Activated naive CD8-positive, alpha-beta T cell treated with anti-CD3 and anti-CD28 coated beads, Interleukin-2, amount 10 ng/mL, durations not matched to agents 7 days and 5 days (primary cell): ENCODE results near the gene ALDOB. TPM values are rescaled to one million over a fixed set of nuclear protein-coding genes. Genes with fewer than 3 reads are reported as not detected.

Source experiments
- ATAC-seq: fragments of 150-1000 bp; cut with Tn5 transposase; one replicate; pipeline ENCODE4 v1.10.0; 2021; ENCODE audit warnings: low read depth, moderate library complexity
- POLR2A ChIA-PET: fragments of 350-600 bp; sonication (Branson Sonifier 250); formaldehyde crosslinking; loops from one replicate; lab custom pipeline; 2021; ENCODE audit warnings: antibody characterized with exemption; lab: Charles Lee
- DNase-seq: peaks from one replicate; pipeline ENCODE4 v3.0.0; 2021
- H3K27ac Mint-ChIP-seq: one replicate; pipeline ENCODE4 v1.8.0; 2022; ENCODE audit warnings: mild to moderate bottlenecking, mixed read lengths
- H3K27me3 Mint-ChIP-seq: one replicate; pipeline ENCODE4 v1.8.0; 2022; ENCODE audit warnings: mild to moderate bottlenecking, moderate library complexity, mixed read lengths
- H3K36me3 Mint-ChIP-seq: one replicate; pipeline ENCODE4 v1.8.0; 2021; ENCODE audit warnings: mild to moderate bottlenecking, mixed read lengths
- H3K4me1 Mint-ChIP-seq: one replicate; pipeline ENCODE4 v1.8.0; 2021; ENCODE audit warnings: mixed read lengths
- H3K4me3 Mint-ChIP-seq: one replicate; pipeline ENCODE4 v1.8.0; 2022; ENCODE audit warnings: mild to moderate bottlenecking, moderate library complexity, mixed read lengths
- H3K9me3 Mint-ChIP-seq: one replicate; pipeline ENCODE4 v1.8.0; 2021; ENCODE audit warnings: mixed read lengths
- total RNA-seq, 2 experiments: library from RNA; stranded (reverse); gene quantifications; one replicate each; pipeline ENCODE4 v1.2.3, GENCODE V29; 2021

The ALDOB gene
- total RNA-seq, 2 experiments from 2014 or later, result not detected

DNA sequence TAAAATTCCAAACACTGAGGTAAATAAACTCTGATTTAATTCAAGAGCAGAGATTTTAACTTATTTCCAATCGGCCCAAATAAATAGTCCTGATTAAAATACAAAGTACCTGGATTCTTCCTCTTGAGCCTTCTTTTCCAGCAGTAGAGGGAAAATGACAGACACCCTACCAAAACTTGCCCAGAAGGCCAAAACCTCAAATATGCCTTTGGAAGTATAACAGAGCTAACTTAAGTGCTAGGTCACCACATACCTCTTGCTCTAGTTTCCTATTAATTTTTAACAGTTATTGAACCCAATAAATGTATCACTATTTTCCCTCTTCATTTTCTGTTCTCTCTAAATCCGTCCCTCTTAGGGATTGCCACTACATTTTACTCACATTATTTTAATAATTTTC, 52.2 kb downstream of the ALDOB start:
- Mint-ChIP-seq H3K9me3 (peaks cover 11% of the 10 kb centered on the region), H3K36me3 (peaks cover 13% of the 10 kb centered on the region), H3K4me3 (no peak overlapping the region), H3K4me1 (no peaks in the 10 kb centered on the region), H3K27me3 (peaks cover 2% of the 10 kb centered on the region), H3K27ac (no peak overlapping the region)
- DNase-seq (no peak), ATAC-seq (no peak)
- POLR2A ChIA-PET, result no interaction called here

- Mint-ChIP-seq H3K9me3 (peaks cover 15% of the 10 kb centered on the region), H3K4me1 (no peaks in the 10 kb centered on the region), H3K27me3 (peaks cover 2% of the 10 kb centered on the region), H3K27ac (no peak overlapping the region), H3K36me3 (peaks cover 12% of the 10 kb centered on the region), H3K4me3 (no peak overlapping the region)
- DNase-seq (no peak), ATAC-seq (no peak)
- POLR2A ChIA-PET, result no interaction called here
These were observed 53.7 kb downstream of the ALDOB start for GRCh38 chr9:101381833-101382342.

GRCh38 chr9:101381118-101381517, 54.5 kb downstream of the ALDOB start:
- Mint-ChIP-seq H3K4me1 (no peaks in the 10 kb centered on the region), H3K9me3 (peaks cover 14% of the 10 kb centered on the region), H3K27me3 (peaks cover 2% of the 10 kb centered on the region), H3K36me3 (peaks cover 10% of the 10 kb centered on the region), H3K4me3 (no peak overlapping the region), H3K27ac (no peak overlapping the region)
- POLR2A ChIA-PET, result no interaction called here
- no peak for DNase-seq
- no peak for ATAC-seq

DNA sequence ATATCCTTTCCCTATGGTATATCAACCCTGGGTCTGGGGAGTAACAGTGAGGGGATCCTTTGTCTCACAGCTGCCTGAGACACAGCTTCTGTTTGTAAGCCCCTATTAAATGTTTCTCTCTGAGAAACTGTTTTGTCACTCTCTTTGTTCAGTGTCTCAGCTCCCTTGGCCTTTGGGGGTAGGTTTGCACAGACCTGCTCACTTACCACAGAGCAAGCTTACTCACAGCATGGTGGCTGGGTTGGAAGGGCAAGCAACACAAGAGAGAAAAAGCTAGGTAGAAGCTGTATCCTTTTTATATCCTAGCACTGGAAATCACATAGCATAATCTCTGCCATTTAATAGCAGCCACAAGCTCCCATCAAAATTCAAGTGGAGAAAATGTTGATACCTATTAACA, 55.3 kb downstream of the ALDOB start:
- Mint-ChIP-seq H3K9me3 (peaks cover 12% of the 10 kb centered on the region), H3K27ac (no peak overlapping the region), H3K4me1 (no peaks in the 10 kb centered on the region), H3K27me3 (peaks cover 4% of the 10 kb centered on the region), H3K36me3 (peaks cover 5% of the 10 kb centered on the region), H3K4me3 (no peak overlapping the region)
- DNase-seq (no peak), ATAC-seq (no peak)
- POLR2A ChIA-PET, result no interaction called here

- ATAC-seq (no peak), DNase-seq (no peak)
- no peak overlapping the region for H3K4me3 Mint-ChIP-seq
- no peak overlapping the region for H3K27ac Mint-ChIP-seq
- H3K9me3 Mint-ChIP-seq, result peaks cover 7% of the 10 kb centered on the region
- H3K27me3 Mint-ChIP-seq, result peaks cover 4% of the 10 kb centered on the region
- POLR2A ChIA-PET, result no interaction called here
- H3K4me1 Mint-ChIP-seq, result no peaks in the 10 kb centered on the region
- peaks cover 2% of the 10 kb centered on the region for H3K36me3 Mint-ChIP-seq
These were observed 59.3 kb downstream of the ALDOB start for GRCh38 chr9:101376111-101376848.

- DNase-seq (no peak), ATAC-seq (no peak)
- POLR2A ChIA-PET, result no interaction called here
- Mint-ChIP-seq H3K4me3 (no peak overlapping the region), H3K9me3 (peaks cover 7% of the 10 kb centered on the region), H3K4me1 (no peaks in the 10 kb centered on the region), H3K27me3 (peaks cover 2% of the 10 kb centered on the region), H3K27ac (no peak overlapping the region), H3K36me3 (no peaks in the 10 kb centered on the region)
These were observed 60.0 kb downstream of the ALDOB start for GRCh38 chr9:101375546-101375945.

- Mint-ChIP-seq H3K9me3 (peaks cover under 1% of the 10 kb centered on the region), H3K4me3 (no peak overlapping the region), H3K36me3 (no peaks in the 10 kb centered on the region), H3K27ac (no peak overlapping the region), H3K4me1 (no peaks in the 10 kb centered on the region), H3K27me3 (peaks cover 2% of the 10 kb centered on the region)
- POLR2A ChIA-PET, result no interaction called here
- DNase-seq, result no peak
- ATAC-seq, result no peak
These were observed 63.1 kb downstream of the ALDOB start for GRCh38 chr9:101372327-101373118.

DNA sequence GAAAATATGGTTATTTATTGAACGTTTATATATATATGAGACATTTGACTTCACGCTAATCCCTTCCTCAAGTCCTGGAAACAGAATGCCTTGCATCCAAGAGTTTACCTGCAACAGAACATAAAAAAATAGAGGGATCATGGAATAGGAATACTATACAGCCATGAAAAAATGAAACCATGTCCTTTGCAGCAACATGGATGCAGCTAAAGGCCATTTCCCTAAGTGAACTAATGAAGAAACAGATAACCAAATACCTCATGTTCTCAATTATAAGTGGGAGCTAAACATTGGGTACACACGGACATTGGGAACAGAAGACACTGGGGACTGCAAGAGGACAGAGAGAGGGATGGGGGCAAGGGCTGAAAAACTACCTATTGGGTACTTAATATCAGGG, 63.8 kb downstream of the ALDOB start:
- Mint-ChIP-seq H3K9me3 (no peaks in the 10 kb centered on the region), H3K4me1 (no peaks in the 10 kb centered on the region), H3K36me3 (no peaks in the 10 kb centered on the region), H3K27me3 (peaks cover 2% of the 10 kb centered on the region), H3K27ac (no peak overlapping the region), H3K4me3 (no peak overlapping the region)
- POLR2A ChIA-PET, result no interaction called here
- DNase-seq (no peak), ATAC-seq (no peak)

Other genes starting within 250 kb of the ALDOB start
- not detected for gene BAAT, start 50.8 kb downstream of the ALDOB start, total RNA-seq
- 10 to 100 TPM; 11.8 to 12.2 TPM for gene MRPL50, start 37.2 kb downstream of the ALDOB start, total RNA-seq
- 10 to 100 TPM; 14.6 to 16.0 TPM for gene ZNF189, start 36.9 kb downstream of the ALDOB start, total RNA-seq
- 10 to 100 TPM; 43.7 to 49.0 TPM for gene RNF20, start 98.1 kb upstream of the ALDOB start, total RNA-seq
- gene PPP3R2, start 159.2 kb upstream of the ALDOB start, total RNA-seq, result not detected